ENCODE measurements around the gene ANKFY1. TPM values are rescaled to one million over a fixed set of nuclear protein-coding genes. Genes with fewer than 3 reads are reported as not detected.

Gene ANKFY1
- total RNA-seq, 1 experiment from 2014 or later = 29.5 TPM

DNA sequence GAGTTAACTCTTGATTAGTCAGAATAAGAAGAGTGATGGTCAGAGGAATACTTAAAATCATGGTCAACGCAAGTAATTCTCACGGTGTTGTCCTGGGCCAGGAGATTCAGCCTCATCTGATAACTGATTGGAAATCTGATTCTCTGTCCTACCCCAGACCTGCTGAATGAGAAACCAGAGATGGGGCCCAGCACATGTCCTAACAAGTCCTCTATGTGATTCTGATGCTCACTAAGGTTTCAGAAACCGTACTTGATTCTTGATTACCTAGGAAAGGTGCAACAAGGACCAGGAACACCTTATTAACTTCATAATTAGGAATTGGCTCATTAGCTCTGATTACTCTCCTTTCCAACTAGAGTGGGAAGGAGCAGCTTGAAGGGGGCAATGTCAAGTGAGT is 44.5 kb downstream of the ANKFY1 start:
- DNase-seq (ENCODE audit: low read depth in 1 of 2, low spot score in 2 of 2) = no peak
- Histone ChIP-seq H3K4me1 (replicated peaks) (no peaks in the 10 kb centered on the region; the same call in 1 of the 2 replicates), H3K9me3 (replicated peaks) (no peaks in the 10 kb centered on the region), H3K27me3 (replicated peaks) (no peaks in the 10 kb centered on the region), H3K4me3 (no peak overlapping the region), H3K27ac (no peak overlapping the region), H3K36me3 (peaks cover 25% of the 10 kb centered on the region)

DNA sequence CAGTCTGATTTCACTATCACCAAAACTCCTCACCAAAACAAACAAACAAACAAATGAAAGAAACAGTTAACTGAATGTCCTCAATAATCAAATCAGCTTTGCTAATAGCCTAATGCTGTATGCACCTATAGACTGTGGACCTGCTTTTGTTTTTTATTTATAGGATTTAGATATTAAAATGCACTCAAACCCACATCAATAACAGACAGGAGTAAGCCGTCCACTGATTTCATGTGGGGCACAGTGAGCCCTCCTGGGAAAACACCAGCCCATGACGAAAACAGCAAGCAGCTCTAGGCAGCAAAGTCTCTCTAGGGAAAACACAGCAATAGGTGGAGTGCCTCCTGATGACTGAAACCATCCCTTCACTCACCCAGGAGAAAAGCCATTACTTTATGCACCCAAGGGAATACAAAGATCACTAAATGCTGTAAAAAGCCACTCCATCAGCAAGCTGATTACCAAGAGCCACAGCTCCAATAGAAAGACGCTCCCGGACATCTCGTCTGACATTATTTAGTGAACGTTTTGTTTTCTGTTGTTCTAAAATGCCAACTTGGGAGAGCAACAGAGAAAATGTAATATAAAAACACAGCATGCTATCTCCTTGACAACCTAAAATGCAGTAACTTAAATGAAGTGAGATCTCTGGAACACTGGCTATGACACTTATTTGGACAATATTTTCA is 47.8 kb downstream of the ANKFY1 start:
- no peak overlapping the region for H3K27ac ChIP-seq
- no peaks in the 10 kb centered on the region for H3K27me3 ChIP-seq (replicated peaks)
- H3K4me3 ChIP-seq = no peak overlapping the region
- H3K36me3 ChIP-seq = peaks cover 35% of the 10 kb centered on the region
- DNase-seq (ENCODE audit: low read depth in 1 of 2, low spot score in 2 of 2) = no peak
- no peaks in the 10 kb centered on the region for H3K9me3 ChIP-seq (replicated peaks)
- H3K4me1 ChIP-seq (replicated peaks) = no peaks in the 10 kb centered on the region; the same call in 1 of the 2 replicates

DNA sequence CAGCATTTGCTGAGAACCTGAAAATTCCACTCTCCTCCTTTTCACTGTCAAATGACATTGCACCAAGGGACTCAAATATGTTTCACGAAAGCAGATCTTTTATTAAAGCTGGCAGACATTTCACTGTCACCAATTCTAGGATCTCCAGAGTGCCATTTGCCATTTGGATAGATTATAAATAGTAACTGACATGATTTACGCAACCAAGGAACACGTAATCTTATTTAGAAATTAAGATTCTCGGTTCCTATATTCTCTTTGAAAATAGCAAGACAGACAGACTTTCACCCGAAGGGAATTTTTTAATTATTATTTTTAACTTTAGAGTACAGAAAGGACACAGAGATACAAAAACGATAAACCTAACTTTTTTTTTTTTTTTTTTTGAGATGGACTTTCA is 49.6 kb downstream of the ANKFY1 start:
- Histone ChIP-seq H3K27ac (no peak overlapping the region), H3K27me3 (replicated peaks) (no peaks in the 10 kb centered on the region), H3K4me3 (no peak overlapping the region), H3K9me3 (replicated peaks) (no peaks in the 10 kb centered on the region), H3K36me3 (peaks cover 45% of the 10 kb centered on the region), H3K4me1 (replicated peaks) (no peaks in the 10 kb centered on the region)
- no peak for DNase-seq (ENCODE audit: low read depth in 1 of 2, low spot score in 2 of 2)

DNA sequence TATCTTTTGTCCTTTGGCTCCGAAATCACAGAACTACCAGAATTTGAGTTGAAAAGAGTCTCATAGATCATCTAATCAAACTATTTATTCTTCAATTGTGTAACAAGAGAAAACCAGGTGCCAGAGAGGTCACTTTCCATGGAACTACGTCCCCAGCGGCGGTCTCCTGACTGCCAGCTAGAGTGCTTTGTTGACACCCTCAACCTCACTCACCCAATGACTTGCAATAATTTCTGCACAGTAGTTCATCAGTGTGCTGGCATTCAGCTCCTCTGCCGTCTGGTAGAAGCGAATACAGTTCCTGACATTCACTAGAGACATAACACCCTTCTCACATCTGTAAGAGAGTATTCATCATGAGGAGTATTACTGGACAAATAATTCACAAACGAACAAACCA is 54.2 kb downstream of the ANKFY1 start:
- Histone ChIP-seq H3K4me3 (no peak overlapping the region), H3K9me3 (replicated peaks) (no peaks in the 10 kb centered on the region), H3K27ac (no peak overlapping the region), H3K36me3 (peaks cover 68% of the 10 kb centered on the region), H3K27me3 (replicated peaks) (no peaks in the 10 kb centered on the region), H3K4me1 (replicated peaks) (peaks cover 5% of the 10 kb centered on the region; the same call in 1 of the 2 replicates)
- DNase-seq (ENCODE audit: low read depth in 1 of 2, low spot score in 2 of 2) = no peak

DNA sequence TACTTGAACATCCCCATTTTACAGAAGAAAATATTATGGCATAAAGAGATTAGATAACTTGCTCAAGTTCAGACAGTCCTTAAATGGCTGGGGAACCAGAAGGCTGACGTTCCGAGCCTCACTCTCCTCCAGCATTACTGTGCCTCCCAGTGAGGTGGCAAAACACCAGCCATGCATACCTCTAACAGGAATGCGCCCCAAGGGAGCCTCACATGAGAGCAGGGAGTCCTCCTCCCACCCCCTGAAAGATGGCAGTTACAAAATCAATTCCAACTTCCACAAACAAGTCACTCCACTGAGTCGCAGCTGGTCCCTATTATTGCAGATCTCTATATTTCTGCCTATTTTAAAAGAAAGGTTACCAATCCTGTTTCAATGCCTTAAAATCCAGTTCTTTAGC is 55.5 kb downstream of the ANKFY1 start:
- Histone ChIP-seq H3K27me3 (replicated peaks) (no peaks in the 10 kb centered on the region), H3K27ac (no peak overlapping the region), H3K9me3 (replicated peaks) (no peaks in the 10 kb centered on the region), H3K4me1 (replicated peaks) (peaks cover 6% of the 10 kb centered on the region; the same call in 1 of the 2 replicates), H3K4me3 (no peak overlapping the region), H3K36me3 (peaks cover 62% of the 10 kb centered on the region)
- no peak for DNase-seq (ENCODE audit: low read depth in 1 of 2, low spot score in 2 of 2)

DNA sequence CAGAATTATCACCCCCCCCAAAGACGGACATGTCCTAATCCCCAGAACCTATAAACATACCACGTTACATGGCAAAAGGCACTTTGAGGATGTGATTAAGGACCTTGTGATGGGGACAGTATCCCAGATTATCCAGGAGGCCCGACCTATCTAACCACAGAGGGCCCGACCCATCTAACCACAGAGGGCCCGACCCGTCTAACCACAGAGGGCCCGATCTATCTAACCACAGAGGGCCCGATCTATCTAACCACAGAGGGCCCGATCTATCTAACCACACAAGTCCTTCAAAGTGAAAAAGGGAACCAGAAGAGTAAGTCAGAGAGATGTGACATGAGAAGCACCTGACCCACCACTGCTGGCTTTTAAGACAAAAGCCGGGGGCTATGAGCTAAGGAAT is 56.8 kb downstream of the ANKFY1 start:
- Histone ChIP-seq H3K27me3 (replicated peaks) (no peaks in the 10 kb centered on the region), H3K27ac (no peak overlapping the region), H3K36me3 (peaks cover 55% of the 10 kb centered on the region), H3K9me3 (replicated peaks) (no peaks in the 10 kb centered on the region), H3K4me1 (replicated peaks) (peaks cover 6% of the 10 kb centered on the region; the same call in 1 of the 2 replicates), H3K4me3 (no peak overlapping the region)
- no peak for DNase-seq (ENCODE audit: low read depth in 1 of 2, low spot score in 2 of 2)

DNA sequence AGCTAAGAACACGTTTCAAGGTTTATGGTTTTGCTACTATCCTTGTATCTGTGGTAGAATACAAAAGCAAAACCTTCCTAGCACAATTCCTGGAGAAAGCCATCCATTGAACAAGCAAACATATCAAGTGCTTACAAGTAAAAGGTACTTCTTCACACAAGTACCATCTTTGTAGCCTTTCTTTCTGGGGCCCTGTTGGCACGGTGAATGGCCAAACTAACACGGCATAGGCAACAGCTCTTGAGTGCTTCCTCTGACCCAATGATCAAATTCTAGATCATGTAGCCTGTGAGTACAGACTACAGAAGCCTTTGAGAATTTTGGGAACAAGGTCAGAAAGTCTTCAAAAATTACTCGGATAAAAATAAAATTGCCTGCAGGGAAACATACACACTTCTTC is 57.9 kb downstream of the ANKFY1 start:
- peaks cover 57% of the 10 kb centered on the region for H3K36me3 ChIP-seq
- no peak overlapping the region for H3K4me3 ChIP-seq
- no peaks in the 10 kb centered on the region for H3K9me3 ChIP-seq (replicated peaks)
- no peak overlapping the region for H3K27ac ChIP-seq
- H3K4me1 ChIP-seq (replicated peaks) = peaks cover 6% of the 10 kb centered on the region; the same call in 1 of the 2 replicates
- no peak for DNase-seq (ENCODE audit: low read depth in 1 of 2, low spot score in 2 of 2)
- H3K27me3 ChIP-seq (replicated peaks) = no peaks in the 10 kb centered on the region

DNA sequence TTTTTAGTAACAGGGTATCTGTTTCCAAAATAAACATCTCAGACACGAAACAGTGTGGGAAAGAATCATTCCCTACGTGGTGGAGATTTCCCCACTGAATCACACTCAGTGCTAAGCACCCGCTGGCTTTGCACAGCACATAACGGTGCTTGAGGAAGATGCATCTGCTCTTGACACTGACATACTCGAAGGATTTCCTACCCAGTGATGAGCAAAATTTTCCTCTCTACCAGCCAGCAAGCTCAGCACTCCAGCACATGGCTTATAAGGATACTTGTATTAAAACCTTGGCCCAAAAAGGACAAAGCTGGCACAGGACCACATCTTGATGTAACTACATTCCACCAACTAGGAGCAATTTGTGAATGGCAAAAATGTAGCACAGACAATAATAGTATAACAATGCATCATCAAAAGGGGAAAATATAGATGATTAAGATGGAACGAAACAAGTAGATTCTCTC is 59.0 kb downstream of the ANKFY1 start:
- H3K27ac ChIP-seq = no peak overlapping the region

DNA sequence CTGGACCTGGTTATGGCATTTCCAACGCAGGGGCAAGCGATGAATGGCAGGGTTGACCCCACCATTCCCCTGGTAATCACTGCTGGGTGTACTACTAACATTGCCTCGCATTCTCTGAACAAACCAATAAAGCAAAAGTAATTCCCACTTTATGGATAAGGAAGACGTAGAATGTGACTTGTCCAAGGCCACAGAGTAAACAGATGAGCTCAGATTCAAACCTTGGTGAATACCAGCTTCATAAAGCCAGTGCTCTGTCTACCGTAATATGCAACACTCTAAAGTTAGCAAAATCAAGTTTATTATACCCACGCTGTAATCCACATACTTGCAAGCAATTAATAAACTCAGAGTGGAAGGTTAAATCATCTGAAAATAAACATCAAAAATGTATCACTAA is 59.6 kb downstream of the ANKFY1 start:
- no peaks in the 10 kb centered on the region for H3K27me3 ChIP-seq (replicated peaks)
- H3K4me1 ChIP-seq (replicated peaks) = peaks cover 6% of the 10 kb centered on the region; the same call in 1 of the 2 replicates
- DNase-seq (ENCODE audit: low read depth in 1 of 2, low spot score in 2 of 2) = no peak
- no peak overlapping the region for H3K4me3 ChIP-seq
- H3K27ac ChIP-seq = no peak overlapping the region
- peaks cover 58% of the 10 kb centered on the region for H3K36me3 ChIP-seq
- no peaks in the 10 kb centered on the region for H3K9me3 ChIP-seq (replicated peaks)

More for the DNA sequence above, 59.0 kb downstream of the ANKFY1 start:
- no peak overlapping the region for H3K4me3 ChIP-seq
- no peaks in the 10 kb centered on the region for H3K9me3 ChIP-seq (replicated peaks)
- no peak for DNase-seq (ENCODE audit: low read depth in 1 of 2, low spot score in 2 of 2)
- peaks cover 6% of the 10 kb centered on the region; the same call in 1 of the 2 replicates for H3K4me1 ChIP-seq (replicated peaks)
- H3K36me3 ChIP-seq = peaks cover 60% of the 10 kb centered on the region
- no peaks in the 10 kb centered on the region for H3K27me3 ChIP-seq (replicated peaks)

DNA sequence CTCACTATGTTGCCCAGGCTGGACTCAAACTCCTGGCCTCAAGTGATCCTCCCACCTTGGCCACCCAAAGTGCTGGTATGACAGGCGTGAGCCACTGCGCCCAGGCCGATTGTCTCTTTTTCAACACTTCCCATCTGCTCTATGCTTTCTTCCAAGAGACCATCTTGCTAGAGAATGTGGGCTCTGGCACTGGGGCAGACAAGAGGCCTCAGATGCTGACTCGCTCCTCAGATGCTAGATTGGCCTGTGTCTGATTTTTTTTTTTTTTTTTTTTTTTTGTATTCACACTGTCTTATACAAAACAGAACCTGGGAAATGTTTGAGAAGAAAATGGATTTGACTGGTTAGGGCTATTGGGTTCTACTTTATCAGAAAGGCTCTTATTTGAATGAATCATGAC is 62.6 kb downstream of the ANKFY1 start:
- no peak overlapping the region for H3K4me3 ChIP-seq
- no peaks in the 10 kb centered on the region for H3K27me3 ChIP-seq (replicated peaks)
- H3K4me1 ChIP-seq (replicated peaks) = peaks cover 6% of the 10 kb centered on the region; the same call in 1 of the 2 replicates
- DNase-seq (ENCODE audit: low read depth in 1 of 2, low spot score in 2 of 2) = no peak
- peaks cover 47% of the 10 kb centered on the region for H3K36me3 ChIP-seq
- H3K27ac ChIP-seq = no peak overlapping the region
- no peaks in the 10 kb centered on the region for H3K9me3 ChIP-seq (replicated peaks)

DNA sequence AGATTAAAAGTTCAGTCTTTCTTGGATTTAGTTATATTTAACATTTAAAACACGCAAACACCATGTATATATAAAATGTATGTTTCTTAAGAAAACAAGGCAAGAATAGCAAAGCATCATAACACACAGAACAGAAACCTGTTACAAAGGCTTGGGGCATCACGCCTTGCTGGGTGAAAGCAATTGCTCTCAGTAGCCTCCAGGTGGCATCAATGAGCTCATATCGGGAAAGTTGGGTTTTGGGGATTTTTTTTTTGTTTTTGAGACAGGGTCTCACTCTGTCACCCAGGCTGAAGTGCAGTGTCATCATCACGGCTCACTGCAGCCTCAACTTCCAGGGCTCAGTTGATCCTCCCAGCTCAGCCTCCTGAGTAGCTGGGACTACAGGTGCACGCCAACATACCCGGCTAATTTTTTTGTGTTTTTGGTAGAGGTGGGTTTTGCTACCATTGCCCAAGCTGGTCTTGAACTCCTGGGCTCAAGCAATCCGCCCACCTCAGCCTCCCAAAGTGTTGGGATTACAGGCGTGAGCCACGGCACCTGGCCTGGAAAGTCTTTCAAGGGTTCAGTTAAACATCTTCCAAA is 63.9 kb downstream of the ANKFY1 start:
- H3K4me3 ChIP-seq = no peak overlapping the region
- no peak overlapping the region for H3K27ac ChIP-seq
- no peaks in the 10 kb centered on the region for H3K27me3 ChIP-seq (replicated peaks)
- peaks cover 9% of the 10 kb centered on the region for H3K4me1 ChIP-seq (replicated peaks)
- peak in 1 of 2 experiments; percentile 33 for DNase-seq (ENCODE audit: low read depth in 1 of 2, low spot score in 2 of 2)
- H3K36me3 ChIP-seq = peaks cover 44% of the 10 kb centered on the region
- no peaks in the 10 kb centered on the region for H3K9me3 ChIP-seq (replicated peaks)

DNA sequence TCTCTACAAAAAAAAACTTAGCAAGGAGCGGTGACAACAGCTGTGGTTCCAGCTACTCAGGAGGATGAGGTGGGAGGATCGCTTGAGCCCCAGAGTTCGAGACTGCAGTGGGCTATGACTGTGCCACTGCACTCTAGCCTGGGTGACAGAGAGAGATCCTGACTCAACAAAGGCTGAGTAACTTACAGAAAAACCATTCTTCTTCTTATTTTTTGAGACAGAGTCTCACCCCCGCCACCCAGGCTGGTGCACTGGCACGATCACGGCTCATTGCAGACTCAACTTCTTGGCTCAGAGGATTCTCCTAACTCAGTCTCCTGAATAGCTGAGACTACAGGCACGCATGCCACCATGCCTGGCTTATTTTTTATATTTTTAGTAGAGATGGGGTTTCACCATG is 64.8 kb downstream of the ANKFY1 start:
- no peaks in the 10 kb centered on the region for H3K9me3 ChIP-seq (replicated peaks)
- peaks cover 6% of the 10 kb centered on the region for H3K4me1 ChIP-seq (replicated peaks)
- peaks cover 46% of the 10 kb centered on the region for H3K36me3 ChIP-seq
- no peak overlapping the region for H3K27ac ChIP-seq
- DNase-seq (ENCODE audit: low read depth in 1 of 2, low spot score in 2 of 2) = no peak
- H3K27me3 ChIP-seq (replicated peaks) = no peaks in the 10 kb centered on the region
- no peak overlapping the region for H3K4me3 ChIP-seq

DNA sequence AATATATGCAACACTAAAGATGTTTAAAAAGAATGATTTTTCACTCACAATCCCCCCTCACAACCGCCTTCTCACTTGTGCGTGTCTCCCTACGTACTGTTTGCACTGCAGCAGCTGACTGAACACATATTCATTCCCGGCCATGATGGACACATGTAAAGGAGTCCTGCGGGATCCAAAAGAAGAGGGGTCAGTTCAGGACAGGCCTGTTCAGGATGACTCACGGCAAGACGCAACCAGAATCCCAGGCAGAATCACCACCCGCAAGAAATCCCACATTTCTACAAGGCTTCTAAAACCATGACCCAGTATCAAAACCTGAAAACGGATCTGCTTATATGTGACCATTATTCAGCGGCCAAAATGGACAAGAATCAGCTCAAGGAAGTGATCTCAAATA is 68.5 kb downstream of the ANKFY1 start:
- Histone ChIP-seq H3K27me3 (replicated peaks) (no peaks in the 10 kb centered on the region), H3K36me3 (peaks cover 43% of the 10 kb centered on the region), H3K27ac (peak overlapping the region; percentile 44; the same call in 1 of the 2 replicates), H3K4me1 (replicated peaks) (peaks cover 6% of the 10 kb centered on the region), H3K9me3 (replicated peaks) (no peaks in the 10 kb centered on the region), H3K4me3 (no peak overlapping the region)
- DNase-seq (ENCODE audit: low read depth in 1 of 2, low spot score in 2 of 2) = peak in 1 of 2 experiments; percentile 18

DNA sequence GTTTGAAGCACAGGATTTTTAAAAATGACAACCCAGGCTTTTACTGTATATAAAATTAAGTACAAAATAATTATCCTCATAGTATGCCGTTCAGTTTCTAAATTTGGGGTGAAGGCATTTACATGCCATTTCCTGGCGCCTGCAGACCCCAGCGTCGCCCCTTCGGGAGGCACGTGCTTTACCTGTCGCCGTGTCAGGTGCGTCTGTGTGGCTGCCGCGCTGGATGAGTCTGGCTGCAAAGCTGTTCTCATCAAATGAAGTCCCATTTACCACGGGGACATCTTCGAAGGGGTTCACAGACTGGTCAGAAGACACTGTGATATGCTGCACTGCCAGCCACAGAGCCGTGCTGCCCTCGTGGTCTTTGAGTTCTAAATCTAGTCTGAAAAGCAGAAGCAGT is 69.0 kb downstream of the ANKFY1 start:
- H3K27me3 ChIP-seq (replicated peaks) = no peaks in the 10 kb centered on the region
- H3K36me3 ChIP-seq = peaks cover 43% of the 10 kb centered on the region
- no peaks in the 10 kb centered on the region for H3K9me3 ChIP-seq (replicated peaks)
- H3K4me1 ChIP-seq (replicated peaks) = peaks cover 6% of the 10 kb centered on the region
- H3K27ac ChIP-seq = no peak overlapping the region
- DNase-seq (ENCODE audit: low read depth in 1 of 2, low spot score in 2 of 2) = no peak
- no peak overlapping the region for H3K4me3 ChIP-seq

All from SJSA1 (cell line).